NCI-H524 (cell line): ENCODE data around the gene MATK.
A peak's percentile ranks its signal among the peaks of the same experiment; 100 is the strongest.

ENCODE experiments used
- DNase-seq, 2 experiments: peaks; one replicate each; lab custom pipeline; 2025; lab: John Stamatoyannopoulos, UW

Gene MATK

GRCh38 chr19:3746371-3747056, 39.7 kb downstream of the MATK start:
- DNase-seq = peak in 1 of 2 experiments; percentile 68

- DNase-seq = no peak
These were observed 40.7 kb downstream of the MATK start for GRCh38 chr19:3745363-3746045.

- no peak for DNase-seq
These were observed 42.7 kb downstream of the MATK start for GRCh38 chr19:3743486-3743885.

GRCh38 chr19:3740431-3740830, 45.8 kb downstream of the MATK start:
- no peak for DNase-seq

- no peak for DNase-seq
These were observed 47.5 kb downstream of the MATK start for GRCh38 chr19:3738477-3739220.

GRCh38 chr19:3737487-3738205, 48.5 kb downstream of the MATK start:
- DNase-seq = no peak

- no peak for DNase-seq
These were observed 50.0 kb downstream of the MATK start for GRCh38 chr19:3736106-3736724.

- no peak for DNase-seq
These were observed 51.9 kb downstream of the MATK start for GRCh38 chr19:3734310-3734600.

- no peak for DNase-seq
These were observed 52.5 kb downstream of the MATK start for GRCh38 chr19:3733549-3734309.

- no peak for DNase-seq
These were observed 54.1 kb downstream of the MATK start for GRCh38 chr19:3732108-3732507.

- DNase-seq = no peak
These were observed 55.7 kb downstream of the MATK start for GRCh38 chr19:3730457-3730958.
